Measurements from ENCODE around the gene DVL3.
"Not testable (repeated sequence)": the region's sequence is repeated elsewhere in the genome, so short reads cannot be mapped to it uniquely, and the experiment has no call there.

Gene DVL3

GRCh38 chr3:184156522-184156955, 1.4 kb downstream of the DVL3 start:
- peak; percentile 87 for DNase-seq

GRCh38 chr3:184157206-184157605, 2.0 kb downstream of the DVL3 start:
- DNase-seq, result no peak

DNA sequence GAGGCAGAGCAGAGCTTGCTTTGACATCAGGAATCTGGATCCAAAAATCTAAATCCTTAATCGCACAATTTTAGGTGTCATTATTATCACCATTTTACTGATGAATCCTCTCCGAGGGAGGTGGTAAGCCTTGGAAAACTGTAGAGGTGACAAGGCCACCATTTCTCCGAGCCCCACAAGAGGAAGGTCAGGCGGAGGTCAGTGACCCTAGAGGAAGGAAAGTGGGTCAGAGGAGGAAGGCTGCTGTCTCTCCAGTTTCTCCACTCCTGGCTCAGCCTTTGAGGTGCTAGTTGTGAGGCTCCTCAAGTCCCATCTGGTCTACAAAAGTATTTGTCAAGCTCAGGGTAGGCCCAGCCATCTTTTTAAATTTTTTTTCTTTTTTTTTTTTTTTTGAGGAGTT, 3.2 kb downstream of the DVL3 start:
- no peak for DNase-seq

DNA sequence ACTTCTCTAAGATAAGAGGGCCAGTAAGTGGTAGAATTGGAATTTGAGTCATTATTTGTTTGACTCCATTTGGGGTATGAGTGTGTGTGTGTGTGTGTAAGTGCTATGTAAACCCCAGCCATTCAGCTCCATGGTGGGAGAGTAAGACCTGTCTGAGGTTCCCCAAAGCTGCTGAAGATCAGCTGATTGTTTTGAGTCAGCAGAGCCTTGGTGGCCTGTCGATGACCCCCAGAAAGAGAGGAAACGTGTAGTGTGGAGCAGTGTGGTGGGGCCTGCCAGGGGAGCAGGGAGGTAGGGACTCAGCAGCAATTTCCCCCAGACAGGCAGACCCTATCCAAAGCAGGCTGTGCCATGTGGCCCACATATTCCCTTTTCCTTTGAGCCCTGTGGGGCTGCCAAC, 5.3 kb downstream of the DVL3 start:
- no peak for DNase-seq

- DNase-seq, result not testable (repeated sequence)
These were observed 7.4 kb downstream of the DVL3 start for GRCh38 chr3:184162571-184163070.

DNA sequence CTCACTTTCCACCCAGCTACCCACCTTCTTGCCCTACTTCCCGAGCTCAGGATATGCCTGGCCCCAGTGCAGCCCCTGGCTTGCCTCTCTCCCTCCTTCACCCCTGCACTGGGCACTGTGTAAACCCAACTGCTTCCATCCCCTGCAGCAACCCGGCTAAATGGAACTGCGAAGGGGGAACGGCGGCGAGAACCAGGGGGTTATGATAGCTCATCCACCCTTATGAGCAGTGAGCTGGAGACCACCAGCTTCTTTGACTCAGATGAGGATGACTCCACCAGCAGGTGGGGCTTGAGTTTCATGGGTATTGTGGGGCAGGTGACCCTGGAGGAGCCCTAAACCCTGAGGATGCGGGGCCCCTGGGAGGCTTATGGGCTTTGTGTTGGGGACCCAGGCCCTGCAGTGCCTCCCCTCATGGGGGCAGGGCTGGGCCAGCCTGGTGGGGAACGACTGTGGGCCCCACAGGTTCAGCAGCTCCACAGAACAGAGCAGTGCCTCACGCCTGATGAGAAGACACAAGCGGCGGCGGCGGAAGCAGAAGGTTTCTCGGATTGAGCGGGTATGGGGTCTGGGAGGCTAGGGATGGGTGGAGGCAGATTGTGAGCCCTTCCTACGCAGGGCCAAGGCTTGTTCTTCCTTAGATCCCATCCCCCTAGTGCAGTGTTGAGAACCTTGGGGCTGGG, 9.6 kb downstream of the DVL3 start:
- DNase-seq, result no peak

- DNase-seq, result no peak
These were observed 10.4 kb downstream of the DVL3 start for GRCh38 chr3:184165543-184165942.

DNA sequence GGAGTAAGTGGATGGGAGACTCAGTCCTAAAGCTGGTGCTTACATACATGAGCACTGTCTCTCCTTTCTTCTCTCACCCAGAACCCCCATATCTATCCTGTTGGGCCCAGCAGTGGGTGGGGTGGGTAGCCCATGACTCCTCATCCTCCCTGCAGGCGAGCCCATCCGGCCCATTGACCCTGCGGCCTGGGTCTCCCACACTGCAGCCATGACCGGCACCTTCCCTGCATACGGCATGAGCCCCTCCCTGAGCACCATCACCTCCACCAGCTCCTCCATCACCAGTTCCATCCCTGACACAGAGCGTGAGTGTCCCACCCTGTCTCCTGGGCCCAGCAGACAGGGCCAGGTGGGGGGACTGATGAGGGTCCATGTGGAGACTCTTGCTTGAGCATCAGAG, 11.5 kb downstream of the DVL3 start:
- no peak for DNase-seq

- DNase-seq, result no peak
These were observed 12.6 kb downstream of the DVL3 start for GRCh38 chr3:184167786-184168185.

DNA sequence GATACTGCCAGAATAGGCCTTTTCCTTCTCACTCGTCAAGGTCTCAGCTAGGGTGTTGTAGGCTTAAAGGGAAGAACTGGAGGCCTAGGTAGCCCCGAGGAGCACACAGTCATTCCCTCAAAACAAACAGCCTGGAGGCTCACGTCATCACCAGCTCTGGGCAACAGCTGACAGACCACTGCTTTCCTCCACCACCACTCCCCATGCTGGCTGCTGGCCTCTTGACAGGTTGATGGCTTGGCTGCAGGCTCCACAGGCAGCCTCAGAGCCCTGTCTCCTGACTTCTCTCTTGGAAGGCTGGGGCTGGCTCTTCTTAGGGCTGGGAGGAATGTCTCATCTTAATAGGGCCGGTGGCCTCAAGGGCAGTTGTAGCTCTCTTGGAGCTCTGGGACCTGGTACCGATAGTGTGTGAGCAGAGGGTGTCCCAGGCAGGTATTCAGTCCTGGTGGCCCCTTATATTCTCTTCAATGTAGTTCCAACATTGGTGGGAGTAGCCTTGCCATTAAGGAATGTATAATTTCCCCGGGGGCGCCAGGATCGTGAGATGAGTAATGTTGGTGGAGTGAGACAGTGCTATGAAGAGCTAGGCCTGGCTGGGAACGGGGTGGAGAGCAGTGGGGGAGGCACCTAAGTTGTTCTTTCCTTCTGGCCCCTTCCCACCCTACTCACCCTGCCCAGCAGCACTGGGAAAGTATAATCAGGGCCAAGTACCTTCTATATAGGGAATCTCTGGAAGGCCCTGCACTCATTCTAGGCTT, 13.4 kb downstream of the DVL3 start:
- no peak for DNase-seq

DNA sequence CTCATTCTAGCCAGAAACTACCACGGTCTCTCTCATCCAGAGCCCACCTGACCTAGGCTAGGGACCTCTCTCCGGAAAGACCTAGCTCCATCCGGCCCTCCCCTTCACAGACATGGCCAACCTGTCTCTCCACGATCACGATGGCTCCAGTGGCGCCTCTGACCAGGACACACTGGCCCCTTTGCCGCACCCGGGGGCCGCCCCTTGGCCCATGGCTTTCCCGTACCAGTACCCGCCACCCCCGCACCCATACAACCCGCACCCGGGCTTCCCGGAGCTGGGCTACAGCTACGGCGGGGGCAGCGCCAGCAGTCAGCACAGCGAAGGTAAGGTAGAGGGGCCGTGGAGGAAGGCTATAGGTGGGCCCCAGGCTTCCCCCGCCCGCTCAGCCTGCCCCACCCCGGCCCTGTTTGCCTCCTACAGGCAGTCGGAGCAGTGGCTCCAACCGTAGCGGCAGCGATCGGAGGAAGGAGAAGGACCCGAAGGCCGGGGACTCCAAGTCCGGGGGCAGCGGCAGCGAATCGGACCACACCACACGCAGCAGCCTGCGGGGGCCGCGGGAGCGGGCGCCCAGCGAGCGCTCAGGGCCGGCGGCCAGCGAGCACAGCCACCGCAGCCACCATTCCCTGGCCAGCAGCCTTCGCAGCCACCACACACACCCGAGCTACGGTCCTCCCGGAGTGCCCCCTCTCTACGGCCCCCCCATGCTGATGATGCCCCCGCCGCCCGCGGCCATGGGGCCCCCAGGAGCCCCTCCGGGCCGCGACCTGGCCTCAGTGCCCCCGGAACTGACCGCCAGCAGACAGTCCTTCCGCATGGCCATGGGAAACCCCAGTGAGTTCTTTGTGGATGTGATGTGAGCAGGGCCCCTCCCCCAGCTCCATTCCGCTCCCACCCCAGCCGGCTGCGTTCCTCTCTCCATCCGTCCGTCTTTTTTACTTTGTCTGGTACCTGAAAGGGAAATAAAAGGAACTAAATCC, 15.0 kb downstream of the DVL3 start:
- no peak for DNase-seq

DNA sequence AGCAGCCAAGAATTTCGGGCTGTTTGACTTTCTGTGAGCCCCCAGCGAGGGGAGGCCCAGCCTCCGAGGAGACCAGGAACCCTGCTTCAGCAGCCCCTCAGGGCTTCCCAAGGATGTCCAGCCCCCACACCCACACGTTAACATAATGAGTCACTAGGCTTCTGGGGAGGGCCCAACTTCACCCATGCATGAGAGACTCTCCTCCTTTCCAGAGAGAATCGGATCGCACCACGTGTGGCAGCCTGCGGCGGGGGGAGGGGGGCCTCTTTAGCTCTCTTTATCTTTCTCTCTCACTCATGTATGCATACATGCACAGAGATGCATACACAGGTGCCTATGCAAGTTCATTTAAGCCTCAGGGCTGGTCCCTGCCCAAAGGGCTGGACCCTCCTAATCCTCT, 16.4 kb downstream of the DVL3 start:
- DNase-seq, result no peak

DNA sequence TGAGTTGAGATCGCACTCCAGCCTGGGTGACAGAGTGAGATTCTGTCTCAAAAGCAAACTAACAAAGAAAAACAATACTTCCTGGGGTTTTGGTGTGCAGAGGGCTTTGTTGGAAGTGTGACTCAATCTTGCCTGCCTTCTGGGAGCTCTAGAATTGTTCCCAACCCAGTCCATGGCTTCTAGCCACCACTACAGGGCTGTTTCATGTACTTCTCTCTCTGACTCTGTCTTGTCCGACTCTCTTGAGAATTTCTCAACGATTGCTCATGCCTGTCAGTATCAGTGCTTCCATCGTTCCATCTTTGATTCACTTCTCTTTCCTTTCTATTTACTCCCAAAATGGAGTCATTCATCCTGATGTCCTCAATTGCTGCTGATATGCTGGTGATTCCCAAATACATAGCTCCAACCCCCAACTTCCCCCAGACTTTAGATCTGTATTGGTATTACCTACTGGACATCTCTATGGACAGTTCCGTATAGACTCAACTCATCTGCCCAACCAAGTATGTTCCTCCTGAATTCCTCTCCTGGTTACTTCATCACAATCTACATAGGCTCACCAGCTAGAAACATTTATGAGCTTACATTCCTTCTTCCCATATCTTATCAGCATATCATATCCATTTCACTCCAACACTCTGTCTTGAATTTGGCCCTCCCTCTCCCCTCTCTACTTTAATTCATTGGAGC, 17.6 kb downstream of the DVL3 start:
- DNase-seq, result no peak

- no peak for DNase-seq
These were observed 18.2 kb downstream of the DVL3 start for GRCh38 chr3:184173374-184173722.

DNA sequence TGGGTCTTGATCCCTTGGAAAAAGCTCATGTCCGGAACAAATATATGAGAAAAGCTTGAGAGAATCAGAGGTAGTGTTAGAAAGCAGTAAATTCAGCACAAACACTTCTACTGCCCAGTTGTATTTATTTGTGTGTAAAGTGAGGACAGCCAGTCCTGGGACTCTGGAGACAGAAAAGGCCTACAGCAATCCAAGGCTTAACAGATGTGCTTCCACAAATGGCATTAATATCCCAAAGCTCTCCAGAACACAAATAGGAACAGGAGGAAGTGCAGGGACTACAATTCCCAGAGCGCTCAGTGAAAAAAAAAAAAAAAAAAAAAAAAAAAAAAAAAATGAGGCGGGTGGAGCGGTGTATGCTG, 19.1 kb downstream of the DVL3 start:
- DNase-seq, result no peak

- peak; percentile 99 for DNase-seq
These were observed 19.7 kb downstream of the DVL3 start, which contains the start of gene AP2M1 for GRCh38 chr3:184174646-184175492. Gene AP2M1 (plus strand): TSS chr3:184174855. CDS start chr3:184176994, 2,139 bp downstream.

GRCh38 chr3:184175506-184175905, 20.3 kb downstream of the DVL3 start:
- DNase-seq, result no peak

DNA sequence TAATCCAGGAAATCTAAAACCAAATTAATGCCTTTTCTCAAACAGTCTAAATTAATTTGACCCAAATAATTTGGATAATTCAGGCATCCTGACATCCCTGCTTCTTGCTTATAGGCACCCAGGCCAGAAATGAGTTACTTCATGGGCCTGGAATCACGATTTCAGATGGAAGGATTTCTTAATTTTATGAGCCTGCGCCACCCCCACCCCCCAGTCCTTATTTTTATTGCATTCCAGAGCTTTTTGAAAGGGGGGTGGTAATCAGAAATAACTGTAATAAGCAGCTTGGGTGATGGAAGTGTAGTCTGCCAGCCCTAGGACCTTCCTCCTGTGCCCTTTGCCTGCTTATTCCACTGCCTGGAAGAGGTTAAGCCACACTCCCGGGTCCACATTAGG, 20.8 kb downstream of the DVL3 start:
- DNase-seq, result no peak

GRCh38 chr3:184176377-184177330, 21.5 kb downstream of the DVL3 start:
- peak; percentile 78 for DNase-seq

GRCh38 chr3:184177331-184177731, 22.2 kb downstream of the DVL3 start:
- no peak for DNase-seq

Measured in femur (tissue), 1 donor.